Putamen (tissue), 1 donor: ENCODE results near the gene ZDHHC7.
"Not testable (repeated sequence)": the region's sequence is repeated elsewhere in the genome, so short reads cannot be mapped to it uniquely, and the experiment has no call there.

ENCODE experiments used
- DNase-seq: peaks from one replicate; pipeline ENCODE4 v3.0.0-alpha.2; 2016; ENCODE audit warnings: low spot score

The ZDHHC7 gene

DNA sequence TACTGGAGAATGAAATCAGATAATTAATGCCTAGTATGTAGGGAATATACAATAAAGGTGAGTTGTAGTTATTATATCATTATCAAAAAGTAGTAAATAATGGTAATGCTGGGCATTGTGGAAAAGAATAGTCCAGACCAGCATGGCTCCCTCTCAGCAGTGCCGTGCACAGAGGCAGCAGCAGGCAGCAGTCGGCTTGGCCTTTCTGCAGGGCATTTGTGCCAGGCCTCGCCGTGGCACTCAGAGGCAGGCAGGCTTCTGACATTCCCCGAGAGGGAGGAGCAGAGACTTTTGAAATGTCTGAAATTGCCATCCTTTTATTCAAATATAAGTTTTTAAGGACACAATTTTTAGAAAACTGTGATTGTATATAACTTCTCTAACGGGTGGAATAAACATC is 31.3 kb upstream of the ZDHHC7 start:
- DNase-seq, result no peak

- no peak for DNase-seq
Measured at GRCh38 chr16:85042167-85042526, 30.8 kb upstream of the ZDHHC7 start.

- no peak for DNase-seq
Measured at GRCh38 chr16:85041219-85042166, 30.2 kb upstream of the ZDHHC7 start.

DNA sequence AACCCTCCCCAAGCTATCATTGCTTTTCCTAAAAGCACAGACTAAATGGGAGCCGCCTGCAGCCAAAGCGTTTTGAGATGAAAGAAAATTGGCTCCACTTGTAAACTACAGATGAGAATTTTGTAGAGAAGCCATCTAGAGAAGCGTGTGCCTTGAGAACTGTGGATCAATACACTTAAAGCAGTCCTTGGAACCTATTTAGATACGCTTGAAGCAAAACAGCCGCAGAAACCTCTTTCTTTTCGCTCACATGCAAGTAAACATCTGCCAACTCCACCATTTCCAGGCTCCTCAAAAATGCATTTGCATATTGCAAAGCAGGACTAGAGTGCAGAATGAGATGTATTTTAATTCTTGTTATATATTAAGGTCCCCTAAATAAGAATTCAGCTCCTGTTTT is 29.4 kb upstream of the ZDHHC7 start:
- DNase-seq, result no peak

DNA sequence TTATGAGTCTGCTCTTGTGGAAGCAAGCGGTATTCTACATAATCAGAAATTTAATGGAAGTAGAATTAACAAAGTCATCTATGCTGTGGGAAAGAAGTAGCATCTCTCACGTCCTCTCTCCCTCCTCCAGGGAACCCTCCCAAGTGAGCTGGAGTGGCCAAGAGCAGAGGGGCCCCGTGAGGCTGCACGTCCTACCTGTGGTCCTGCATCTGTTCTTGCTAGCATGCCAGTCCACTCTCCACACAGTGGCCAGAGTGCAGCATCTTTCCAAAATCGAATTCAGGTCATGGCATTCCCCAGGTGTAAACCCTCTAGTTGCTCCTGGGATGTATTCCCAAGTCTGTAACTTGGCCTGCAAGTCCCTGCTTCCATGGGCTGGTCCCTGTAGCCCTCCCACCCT is 26.4 kb upstream of the ZDHHC7 start:
- DNase-seq, result no peak

- no peak for DNase-seq
Measured at GRCh38 chr16:85037050-85037410, 25.7 kb upstream of the ZDHHC7 start.

DNA sequence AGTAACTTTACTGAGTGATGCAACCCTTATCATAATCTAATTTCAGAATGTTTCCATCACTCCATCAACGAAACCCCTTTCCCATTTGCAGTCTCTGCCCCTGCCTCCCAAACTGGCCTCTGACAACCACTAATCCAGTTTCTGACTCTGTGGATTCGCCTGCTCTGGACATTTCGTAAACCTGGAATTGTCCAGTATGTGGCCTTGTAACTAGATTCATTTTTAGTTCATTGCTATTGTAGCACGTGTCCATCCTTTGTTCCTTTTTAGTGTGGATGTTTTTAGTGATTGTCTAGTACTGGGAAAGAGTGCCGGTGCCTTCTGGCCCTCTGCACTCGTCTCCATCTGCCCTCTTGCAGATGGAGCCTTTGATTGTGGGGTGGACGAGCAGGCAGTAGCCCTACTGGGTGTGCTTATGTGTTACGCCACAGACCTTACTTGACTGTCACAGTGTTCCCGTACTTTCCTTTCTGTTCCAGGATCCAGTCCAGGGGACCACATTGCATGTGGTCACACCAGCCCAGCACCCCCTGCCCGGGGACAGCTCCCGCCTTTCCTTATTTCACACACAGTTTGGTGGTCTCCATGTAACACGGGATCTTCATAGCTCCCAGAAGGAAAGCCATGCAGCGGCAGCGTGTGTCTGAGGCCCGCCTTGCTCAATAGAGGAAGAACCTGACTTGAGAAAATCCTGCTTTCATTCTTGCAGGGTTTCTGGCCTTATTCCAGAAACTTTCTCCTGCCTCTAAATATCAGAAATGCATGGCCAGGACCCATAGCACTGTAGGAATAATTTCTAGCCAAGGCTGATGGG is 25.1 kb upstream of the ZDHHC7 start:
- DNase-seq, result no peak

GRCh38 chr16:85034591-85035433 is 23.5 kb upstream of the ZDHHC7 start:
- DNase-seq, result no peak

DNA sequence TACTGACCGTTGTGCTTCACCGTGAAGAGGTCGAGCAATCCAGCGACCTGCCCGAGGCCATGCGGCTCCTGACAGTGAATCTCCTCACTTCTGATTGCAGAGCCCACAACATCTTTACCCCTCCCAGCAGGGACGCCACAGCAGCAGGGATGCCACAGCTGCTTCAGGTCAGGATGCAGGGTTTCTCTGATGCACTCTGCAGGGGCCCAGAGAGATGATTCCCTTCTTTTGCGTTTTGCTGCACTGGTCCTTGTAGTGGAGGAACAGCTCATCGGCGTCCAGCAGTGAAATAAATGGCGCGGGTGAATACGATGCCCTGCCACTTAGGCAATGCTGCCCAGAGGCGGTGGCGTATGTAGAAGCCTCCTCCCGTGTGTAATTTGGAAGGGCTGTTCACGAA is 21.8 kb upstream of the ZDHHC7 start:
- DNase-seq, result no peak

DNA sequence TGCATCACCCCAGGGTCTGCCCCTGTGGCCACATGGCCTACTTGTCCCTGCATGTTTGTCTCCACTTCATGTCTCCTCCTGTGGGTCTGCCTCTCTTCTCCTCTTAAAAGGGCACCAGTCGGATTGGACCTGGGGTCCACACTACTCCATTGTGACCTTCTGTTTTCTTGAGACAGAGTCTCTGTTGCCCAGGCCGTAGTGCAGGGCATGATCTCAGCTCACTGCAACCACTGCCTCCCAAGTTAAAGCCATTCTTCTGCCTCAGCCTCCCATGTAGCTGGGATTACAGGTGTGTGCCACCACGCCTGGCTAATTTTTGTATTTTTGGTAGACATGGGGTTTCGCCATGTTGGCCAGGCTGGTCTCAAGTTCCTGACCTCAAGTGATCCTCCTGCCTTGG is 20.9 kb upstream of the ZDHHC7 start:
- DNase-seq, result not testable (repeated sequence)

DNA sequence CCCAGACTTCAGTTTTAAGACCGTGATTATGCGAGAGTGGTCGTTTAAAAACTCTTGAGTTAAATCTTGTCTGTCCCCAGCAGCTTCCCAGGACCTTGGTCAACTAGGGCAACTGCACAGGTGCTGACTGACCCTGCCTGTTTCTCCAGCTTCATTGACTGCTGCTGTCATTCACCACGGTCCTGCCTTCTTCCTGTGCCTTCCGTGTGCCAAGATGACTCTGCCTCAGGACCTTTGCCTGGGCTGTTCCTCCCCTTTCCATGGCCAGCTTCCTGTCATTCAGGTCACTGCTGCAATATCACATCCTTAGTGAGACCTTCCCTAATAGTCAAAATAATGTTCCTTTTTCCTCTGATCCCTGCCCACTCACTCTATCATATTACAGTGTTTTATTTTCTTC is 20.1 kb upstream of the ZDHHC7 start:
- DNase-seq, result no peak

DNA sequence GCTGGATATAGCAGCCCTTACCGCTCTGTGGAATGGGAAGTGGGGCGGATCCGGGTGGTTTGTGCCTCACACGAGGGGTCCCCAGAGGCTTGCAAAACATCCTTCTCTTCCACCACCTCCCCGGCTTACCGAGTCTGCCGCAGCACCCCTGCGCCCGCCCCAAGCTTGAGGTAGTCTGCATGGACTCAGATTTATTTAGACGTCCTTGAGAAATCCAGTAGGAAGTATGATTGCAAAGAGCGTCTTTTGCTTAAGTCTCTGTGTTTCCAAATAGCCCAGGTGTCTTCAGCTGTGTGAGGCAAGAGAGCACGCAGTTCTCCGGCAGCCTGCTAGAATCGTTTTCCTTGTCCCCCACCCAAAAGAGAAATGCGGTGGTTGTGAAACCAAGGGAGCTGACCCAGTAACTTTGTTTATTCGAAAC is 18.7 kb upstream of the ZDHHC7 start:
- no peak for DNase-seq

DNA sequence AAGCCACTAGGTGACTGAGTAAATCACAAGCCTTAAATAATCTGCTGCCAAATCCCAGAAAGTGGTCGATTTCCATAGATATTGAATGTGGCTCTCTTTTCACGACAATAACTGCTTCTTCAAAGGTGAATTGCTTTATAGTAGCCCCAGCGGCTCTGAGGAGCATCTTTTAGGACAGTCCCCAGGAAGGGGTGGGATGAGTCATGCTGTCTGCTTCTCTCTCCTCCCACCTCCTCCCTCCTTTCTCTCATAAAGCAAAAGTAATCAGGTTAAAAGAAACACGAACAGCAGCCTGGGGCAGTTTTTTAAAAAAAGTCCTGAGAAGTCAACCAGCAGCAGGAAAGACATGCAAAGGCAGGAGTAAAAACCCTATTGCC is 18.1 kb upstream of the ZDHHC7 start:
- peak; percentile 51 for DNase-seq

DNA sequence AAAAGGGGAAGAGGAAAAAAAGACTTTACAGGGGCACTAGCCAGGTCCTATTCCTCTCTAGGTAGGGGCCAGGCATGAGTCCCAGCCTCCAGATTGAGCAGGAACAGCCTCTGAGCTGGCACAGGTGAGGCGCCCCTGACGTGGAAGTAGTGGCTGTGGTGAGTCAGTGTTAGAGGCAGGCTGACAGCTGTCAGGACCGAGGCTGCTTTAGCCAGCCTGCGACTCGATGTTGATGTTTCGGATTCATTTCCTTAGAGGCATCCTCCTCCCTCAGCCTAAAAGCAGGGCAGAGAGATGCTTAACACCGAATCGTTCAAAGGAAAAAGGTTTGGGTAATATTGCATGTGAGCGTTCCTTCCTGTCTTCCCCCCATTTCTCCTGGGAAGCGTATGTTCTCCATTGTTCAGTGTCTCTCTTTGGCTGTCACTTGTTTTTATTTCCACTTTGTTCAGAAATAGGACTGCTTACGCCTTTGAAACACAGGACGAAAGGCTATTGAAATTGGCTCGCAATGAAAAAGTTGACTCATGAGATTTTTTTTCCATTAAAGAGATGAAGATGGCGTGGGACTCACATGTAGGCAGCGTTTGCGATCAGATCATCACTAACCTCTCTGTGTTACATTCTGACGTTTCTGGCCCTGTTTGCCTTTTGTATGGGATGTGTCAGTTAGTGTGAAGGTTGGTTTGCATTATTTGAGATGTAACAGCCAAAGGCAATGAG is 17.5 kb upstream of the ZDHHC7 start:
- DNase-seq, result peak; percentile 53

DNA sequence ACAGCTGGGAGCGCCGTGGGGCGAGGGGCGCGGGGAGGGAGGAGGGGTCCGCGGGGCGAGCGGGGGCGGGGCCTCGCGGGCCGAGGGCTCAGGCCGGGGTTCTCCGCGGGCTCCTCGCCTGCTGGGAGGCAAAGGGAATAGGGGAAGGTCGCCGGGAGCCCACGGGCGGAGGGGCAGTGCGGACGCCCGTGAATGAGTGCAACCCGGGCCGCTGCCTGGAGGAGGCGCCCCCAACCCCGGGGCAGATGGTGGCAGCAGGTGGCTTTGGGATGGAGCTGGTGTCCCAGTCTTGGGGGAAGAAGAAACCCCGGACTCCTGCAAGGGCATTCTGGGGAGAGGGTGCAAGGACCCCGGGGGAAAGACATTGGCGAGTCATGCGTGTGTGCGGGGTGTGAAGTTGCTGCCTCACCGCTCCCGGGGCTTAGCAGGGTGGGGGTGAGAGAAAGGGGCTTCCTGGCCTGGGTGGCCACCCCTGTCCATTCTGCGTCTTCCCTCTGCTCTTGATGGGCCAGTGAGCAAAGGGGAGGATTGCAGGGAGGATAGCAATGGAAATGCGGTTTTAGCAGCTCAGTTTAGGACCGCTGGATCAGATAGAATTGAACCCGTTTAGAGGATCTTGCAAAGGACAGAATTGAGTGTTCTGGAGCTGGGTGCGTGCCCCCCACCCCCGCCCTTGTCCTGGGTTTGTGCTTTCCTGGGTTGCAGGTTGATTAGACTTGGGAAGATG is 16.8 kb upstream of the ZDHHC7 start:
- no peak for DNase-seq

- peak; percentile 96 for DNase-seq
Measured at GRCh38 chr16:85027349-85027957, 16.1 kb upstream of the ZDHHC7 start, which contains the start of gene KIAA0513. Gene KIAA0513 (plus strand): TSS chr16:85027795. CDS start chr16:85067072, 39,277 bp downstream.

DNA sequence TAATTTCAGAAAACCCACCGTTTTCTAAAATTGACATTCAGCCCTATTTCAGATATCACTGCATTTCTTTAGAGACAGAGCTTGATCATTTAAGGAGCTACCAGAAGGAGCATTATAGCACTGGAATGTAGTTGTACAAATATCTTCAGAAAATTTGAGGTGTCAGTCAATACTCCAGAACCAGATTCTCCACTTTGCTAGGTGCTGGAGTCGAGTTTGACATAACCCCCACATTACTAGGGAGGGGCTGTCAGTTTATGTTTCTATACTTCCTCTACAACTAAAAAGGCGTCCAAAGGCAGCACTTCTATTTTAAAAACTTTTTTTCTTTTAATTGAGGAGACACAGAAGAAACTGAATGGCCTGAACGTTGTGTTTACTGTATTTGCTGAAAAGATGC is 15.4 kb upstream of the ZDHHC7 start:
- no peak for DNase-seq

GRCh38 chr16:85025781-85026653 is 14.7 kb upstream of the ZDHHC7 start:
- DNase-seq, result no peak

GRCh38 chr16:85019659-85020245 is 8.4 kb upstream of the ZDHHC7 start:
- no peak for DNase-seq
